Upper lobe of left lung (tissue), 6 donors: ENCODE data around the gene TEX55. TPM values are rescaled to one million over a fixed set of nuclear protein-coding genes. Genes with fewer than 3 reads are reported as not detected.

ENCODE experiments used
- ATAC-seq, 2 donors: fragments of 200-7000 bp; cut with Tn5 transposase; one replicate each; pipeline ENCODE4 v1.9.1; 2022; ENCODE audit warnings: mild to moderate bottlenecking in 2 of 2, moderate library complexity in 2 of 2; ENCODE audit not compliant: low FRiP score in 2 of 2
- DNase-seq, 2 donors: peaks; one replicate each; pipeline ENCODE4 v3.0.0-alpha.2; 2019 to 2020
- H3K27ac ChIP-seq, 4 donors: fragments of 200-600 bp; sonication (generic); one replicate each; pipeline ENCODE4 v1.5.1; 2016 to 2019
- H3K27me3 ChIP-seq, 4 donors: fragments of 200-600 bp; sonication (generic); one replicate each; pipeline ENCODE4 v1.5.1; 2017 to 2019
- H3K36me3 ChIP-seq, 4 donors: fragments of 200-600 bp; sonication (generic); one replicate each; pipeline ENCODE4 v1.5.1; 2016 to 2019
- H3K4me1 ChIP-seq, 4 donors: fragments of 200-600 bp; sonication (generic); one replicate each; pipeline ENCODE4 v1.5.1; 2018 to 2019
- H3K4me3 ChIP-seq, 4 donors: fragments of 200-600 bp; sonication (generic); one replicate each; pipeline ENCODE4 v1.5.1; 2017 to 2019; ENCODE audit warnings: mild to moderate bottlenecking in 2 of 4, moderate library complexity in 1 of 4
- H3K9me3 ChIP-seq, 4 donors: fragments of 200-600 bp; sonication (generic); one replicate each; pipeline ENCODE4 v1.5.1; 2018 to 2019
- EP300 ChIP-seq, 4 donors: sonication (generic); formaldehyde crosslinking; IDR thresholded peaks; one replicate each; pipeline ENCODE4 v1.5.1; 2017; ENCODE audit warnings: antibody characterized with exemption in 4 of 4, control low read depth in 2 of 4
- POLR2A ChIP-seq, 4 donors: fragments of 450-650 bp; IDR thresholded peaks; one replicate each; pipeline ENCODE4 v1.5.1; 2016 to 2017; ENCODE audit warnings: antibody characterized with exemption in 4 of 4, mild to moderate bottlenecking in 2 of 4
- POLR2AphosphoS5 ChIP-seq, 2 donors: sonication (generic); formaldehyde crosslinking; IDR thresholded peaks; one replicate each; pipeline ENCODE4 v1.5.1; 2017; ENCODE audit warnings: antibody characterized with exemption in 2 of 2
- WGBS, 2 donors: methylation state at CpG; one replicate each; pipeline ENCODE4 v1.1.5; 2017 to 2018; 5-methylcytosine and 5-hydroxymethylcytosine counted together
- total RNA-seq, 6 donors: library from RNA; depleted of rRNA in 4 of 6; stranded (reverse); fragments of >200 nt in 4 of 6; gene quantifications; one replicate each; pipeline versions ENCODE4 v1.1.0 to v1.2.1, GENCODE V29; 2016 to 2021
- TF ChIP-seq, protein P1 (sequence below), 6 experiments: fragments of 450-650 bp in 4 of 6; fragments of 200-600 bp in 2 of 6; sonication (generic) in 2 of 6; IDR thresholded peaks; one replicate each; pipeline ENCODE4 v1.5.1; 2016 to 2019; ENCODE audit warnings: antibody characterized with exemption in 6 of 6
- donor health status: DM: no; HTN: no; CAD: no; lungs with moderate emphysema.
- donor health status: DM: no; HTN: yes; CAD: no; lungs with severe emphysema.

The TEX55 gene
- total RNA-seq, 6 donors from 2014 or later = not detected

DNA sequence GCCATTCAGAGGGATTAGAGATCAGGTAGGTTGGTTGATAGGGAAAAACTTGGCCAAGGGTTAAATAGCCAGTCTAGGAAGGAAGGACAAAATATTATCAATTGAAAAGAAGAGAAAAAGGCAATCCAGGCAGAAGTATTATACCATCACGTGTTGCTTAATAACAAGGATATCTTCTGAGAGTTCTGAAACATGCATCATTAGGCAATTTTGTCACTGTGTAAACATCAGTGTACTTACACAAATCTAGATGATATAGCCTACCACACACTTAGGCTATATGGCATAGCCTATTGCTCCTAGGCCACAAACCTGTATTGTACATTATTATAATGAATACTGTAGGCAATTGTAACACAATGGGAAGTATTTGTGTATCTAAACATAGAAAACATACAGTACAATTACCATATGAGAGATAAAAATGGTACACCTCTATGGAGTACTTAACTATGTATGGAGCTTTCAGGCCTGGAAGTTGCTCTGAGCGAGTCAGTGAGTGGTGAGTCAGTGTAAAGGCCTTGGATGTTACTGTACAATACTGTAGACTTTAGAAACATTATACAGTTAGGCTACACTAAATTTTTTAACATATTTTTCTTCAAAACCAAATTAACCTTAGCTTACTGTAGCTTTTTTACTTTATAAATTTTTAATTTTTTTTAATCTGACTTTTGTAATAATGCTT is 2.7 kb downstream of the TEX55 start:
- WGBS, 2 donors = 87 to 91% methylated on average over 2 of the region's 2 CpGs
- Histone ChIP-seq H3K9me3 (peaks cover 0 to 5% (median 2%) of the 10 kb centered on the region in 4 donors), H3K27me3 (no peaks in the 10 kb centered on the region), H3K4me3 (no peak overlapping the region), H3K36me3 (no peaks in the 10 kb centered on the region), H3K27ac (no peak overlapping the region), H3K4me1 (no peaks in the 10 kb centered on the region)
- TF ChIP-seq EP300 (IDR thresholded peaks at IDR 0.05) (no peak), POLR2A (IDR thresholded peaks at IDR 0.05) (no peak), POLR2AphosphoS5 (IDR thresholded peaks at IDR 0.05) (no peak)
- TF ChIP-seq, protein P1, sequence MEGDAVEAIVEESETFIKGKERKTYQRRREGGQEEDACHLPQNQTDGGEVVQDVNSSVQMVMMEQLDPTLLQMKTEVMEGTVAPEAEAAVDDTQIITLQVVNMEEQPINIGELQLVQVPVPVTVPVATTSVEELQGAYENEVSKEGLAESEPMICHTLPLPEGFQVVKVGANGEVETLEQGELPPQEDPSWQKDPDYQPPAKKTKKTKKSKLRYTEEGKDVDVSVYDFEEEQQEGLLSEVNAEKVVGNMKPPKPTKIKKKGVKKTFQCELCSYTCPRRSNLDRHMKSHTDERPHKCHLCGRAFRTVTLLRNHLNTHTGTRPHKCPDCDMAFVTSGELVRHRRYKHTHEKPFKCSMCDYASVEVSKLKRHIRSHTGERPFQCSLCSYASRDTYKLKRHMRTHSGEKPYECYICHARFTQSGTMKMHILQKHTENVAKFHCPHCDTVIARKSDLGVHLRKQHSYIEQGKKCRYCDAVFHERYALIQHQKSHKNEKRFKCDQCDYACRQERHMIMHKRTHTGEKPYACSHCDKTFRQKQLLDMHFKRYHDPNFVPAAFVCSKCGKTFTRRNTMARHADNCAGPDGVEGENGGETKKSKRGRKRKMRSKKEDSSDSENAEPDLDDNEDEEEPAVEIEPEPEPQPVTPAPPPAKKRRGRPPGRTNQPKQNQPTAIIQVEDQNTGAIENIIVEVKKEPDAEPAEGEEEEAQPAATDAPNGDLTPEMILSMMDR (IDR thresholded peaks at IDR 0.05) = no peak
- DNase-seq = no peak
- ATAC-seq = no peak

DNA sequence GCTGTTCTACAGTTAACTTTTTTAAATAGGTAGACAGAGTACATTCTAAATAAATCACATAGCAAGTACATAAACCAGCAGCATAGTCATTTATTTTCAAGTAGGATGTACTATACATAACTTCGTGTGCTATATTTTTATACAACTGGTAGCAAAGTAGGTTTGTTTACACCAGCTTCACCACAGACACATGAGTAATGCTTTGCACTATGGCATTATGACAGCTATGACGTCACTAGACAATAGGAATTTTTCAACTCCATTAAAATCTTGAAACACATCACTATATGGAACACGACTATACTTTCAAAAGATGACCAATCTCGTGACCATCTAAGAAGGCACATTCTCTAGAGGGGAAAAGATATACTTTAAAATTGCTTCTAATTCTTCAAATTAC is 3.5 kb downstream of the TEX55 start:
- no peak for TF ChIP-seq POLR2A (IDR thresholded peaks at IDR 0.05)
- TF ChIP-seq POLR2AphosphoS5 (IDR thresholded peaks at IDR 0.05) = no peak
- TF ChIP-seq, protein P1 (IDR thresholded peaks at IDR 0.05) = no peak
- no peak for TF ChIP-seq EP300 (IDR thresholded peaks at IDR 0.05)
- no peak overlapping the region for H3K4me3 ChIP-seq
- no peak for ATAC-seq
- WGBS, 2 donors = 61 to 68% methylated on average over 4 of the region's 4 CpGs
- H3K27me3 ChIP-seq = no peaks in the 10 kb centered on the region
- no peak overlapping the region for H3K27ac ChIP-seq
- no peaks in the 10 kb centered on the region for H3K36me3 ChIP-seq
- no peaks in the 10 kb centered on the region for H3K4me1 ChIP-seq
- H3K9me3 ChIP-seq = peaks cover 0 to 11% (median 5%) of the 10 kb centered on the region in 4 donors
- no peak for DNase-seq

DNA sequence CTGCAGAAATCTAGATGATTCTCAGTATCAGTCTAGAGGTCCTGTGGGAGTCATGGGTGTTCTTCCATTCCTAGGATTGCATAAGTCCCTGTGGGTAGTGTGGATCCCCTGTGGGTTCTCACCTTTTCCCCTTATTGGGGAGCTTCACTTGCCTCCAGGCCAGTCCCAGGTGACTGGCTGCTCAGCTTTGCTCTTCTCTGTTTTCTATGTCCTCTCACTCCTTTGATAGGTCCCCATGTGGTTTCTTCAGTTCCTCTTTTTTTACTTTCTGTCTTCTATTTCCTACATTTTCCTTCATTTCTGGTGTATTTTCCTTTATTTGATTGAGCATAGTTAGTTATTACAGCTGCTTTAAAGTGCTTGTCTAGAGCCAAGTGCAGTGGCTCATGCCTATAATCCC is 10.9 kb downstream of the TEX55 start:
- TF ChIP-seq EP300 (IDR thresholded peaks at IDR 0.05) (no peak), POLR2A (IDR thresholded peaks at IDR 0.05) (no peak), POLR2AphosphoS5 (IDR thresholded peaks at IDR 0.05) (no peak)
- TF ChIP-seq, protein P1 (IDR thresholded peaks at IDR 0.05) = no peak
- no peak overlapping the region for H3K4me3 ChIP-seq
- no peak for ATAC-seq

DNA sequence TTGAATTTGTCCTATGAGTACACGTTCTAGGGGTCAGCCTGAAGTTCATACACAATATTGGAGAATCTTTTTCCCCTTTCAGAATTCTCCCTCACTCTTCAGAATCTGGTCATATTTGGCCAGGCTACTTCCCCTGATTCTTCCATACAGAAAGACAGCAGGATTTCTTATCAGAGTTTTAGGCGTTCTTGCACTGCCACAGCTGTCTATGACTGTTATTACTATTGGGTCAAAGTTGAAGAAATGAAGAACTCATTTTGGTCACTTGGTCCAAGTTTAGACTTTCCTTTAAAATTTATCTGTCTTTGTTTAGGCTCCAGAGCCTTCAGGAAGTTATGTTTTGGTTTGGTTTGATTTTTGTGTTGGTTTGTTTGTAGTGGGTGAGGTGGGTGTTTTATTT is 12.0 kb downstream of the TEX55 start:
- Histone ChIP-seq H3K4me3 (no peak overlapping the region), H3K4me1 (no peaks in the 10 kb centered on the region), H3K27me3 (no peaks in the 10 kb centered on the region), H3K36me3 (no peaks in the 10 kb centered on the region), H3K27ac (no peak overlapping the region), H3K9me3 (peaks cover 0 to 11% (median 5%) of the 10 kb centered on the region in 4 donors)
- 47 to 67% methylated on average over 2 of the region's 2 CpGs for WGBS, 2 donors
- ATAC-seq (no peak), DNase-seq (no peak)
- TF ChIP-seq POLR2A (IDR thresholded peaks at IDR 0.05) (no peak), POLR2AphosphoS5 (IDR thresholded peaks at IDR 0.05) (no peak), EP300 (IDR thresholded peaks at IDR 0.05) (no peak)
- TF ChIP-seq, protein P1 (IDR thresholded peaks at IDR 0.05) = no peak

More for the DNA sequence above, 10.9 kb downstream of the TEX55 start:
- Histone ChIP-seq H3K36me3 (no peaks in the 10 kb centered on the region), H3K4me1 (no peaks in the 10 kb centered on the region), H3K9me3 (peaks cover 0 to 11% (median 5%) of the 10 kb centered on the region in 4 donors), H3K27me3 (no peaks in the 10 kb centered on the region), H3K27ac (no peak overlapping the region)
- no peak for DNase-seq

DNA sequence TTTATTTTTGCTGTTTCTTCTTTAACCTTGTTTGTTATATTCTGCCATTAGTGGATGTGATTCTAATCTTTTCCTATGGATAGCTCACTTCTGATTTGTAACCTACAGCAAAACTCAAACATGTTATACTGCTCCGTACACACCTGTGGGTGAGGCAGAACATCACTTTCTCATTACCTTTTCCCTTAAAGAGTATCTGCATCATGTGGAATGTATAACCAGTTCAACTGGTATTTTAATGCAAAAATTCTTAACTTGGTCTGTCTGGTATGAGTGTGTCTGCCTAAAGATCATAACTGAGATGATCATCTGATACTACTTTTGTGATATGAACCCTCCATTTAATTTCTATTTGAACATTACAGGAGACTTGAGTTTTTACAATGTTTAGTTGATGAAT is 14.4 kb downstream of the TEX55 start:
- no peaks in the 10 kb centered on the region for H3K27me3 ChIP-seq
- ATAC-seq = no peak
- no peaks in the 10 kb centered on the region for H3K4me1 ChIP-seq
- H3K4me3 ChIP-seq = no peak overlapping the region
- H3K27ac ChIP-seq = no peak overlapping the region
- no peaks in the 10 kb centered on the region for H3K36me3 ChIP-seq
- DNase-seq = no peak
- H3K9me3 ChIP-seq = no peaks in the 10 kb centered on the region
- TF ChIP-seq POLR2A (IDR thresholded peaks at IDR 0.05) (no peak), POLR2AphosphoS5 (IDR thresholded peaks at IDR 0.05) (no peak), EP300 (IDR thresholded peaks at IDR 0.05) (no peak)
- TF ChIP-seq, protein P1 (IDR thresholded peaks at IDR 0.05) = no peak
- 75 to 88% methylated on average over 1 of the region's 1 CpG for WGBS, 2 donors
